ENCODE measurements around the gene WIPF1. TPM values are rescaled to one million over a fixed set of nuclear protein-coding genes. Genes with fewer than 3 reads are reported as not detected.

The WIPF1 gene
- total RNA-seq, 1 experiment from 2014 or later = 0.59 TPM

DNA sequence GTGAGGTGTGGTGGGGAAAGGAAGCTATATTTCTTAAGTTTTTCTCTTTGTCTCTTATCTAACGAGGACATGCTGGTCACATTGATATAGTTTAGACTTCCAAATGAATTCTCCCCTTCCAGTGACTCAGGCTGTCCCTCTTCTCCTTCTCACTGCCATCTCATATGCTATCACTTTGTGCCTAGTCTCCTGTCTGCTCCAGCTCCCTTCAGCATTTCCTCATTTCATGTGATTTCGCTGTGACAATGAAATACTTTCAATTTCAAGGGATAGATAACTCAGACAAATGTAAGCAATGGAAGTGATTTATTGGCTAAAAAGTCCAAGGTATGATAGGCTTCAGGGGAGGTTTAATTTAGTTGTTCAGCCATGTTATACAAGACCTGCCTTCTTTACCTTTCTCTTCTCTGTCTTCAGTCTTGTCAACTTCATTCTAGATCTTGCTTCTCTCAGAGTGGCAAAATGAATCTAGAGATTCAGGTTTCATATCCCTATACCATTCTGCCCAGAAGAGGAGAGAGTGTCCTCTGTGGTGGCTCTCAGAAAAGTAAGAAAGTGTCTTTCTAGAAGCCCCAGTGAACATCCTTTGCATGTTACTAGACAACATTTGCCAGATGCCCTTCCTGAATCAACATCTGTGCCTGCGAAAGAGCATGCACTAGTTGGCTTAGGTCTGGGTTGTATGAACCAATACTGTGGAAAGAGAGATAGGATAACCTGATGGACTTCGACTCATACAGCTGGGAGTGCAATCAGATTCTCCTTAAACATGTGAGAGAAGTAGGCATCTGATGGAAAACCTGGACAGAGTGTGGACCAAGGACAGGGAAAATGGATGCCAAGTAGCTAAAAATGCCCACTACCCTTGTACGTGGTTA is 80.9 kb downstream of the WIPF1 start:
- Histone ChIP-seq H3K9ac (ENCODE audit: low read length) (no peak overlapping the region), H3K4me1 (ENCODE audit: control insufficient read depth in 1 of 2, insufficient read depth in 2 of 2, low read length in 2 of 2) (no peaks in the 10 kb centered on the region), H2AFZ (ENCODE audit: low read depth, low read length, poor library complexity, severe bottlenecking) (no peak overlapping the region), H3K36me3 (ENCODE audit: control insufficient read depth in 1 of 2, insufficient read depth in 2 of 2, low read length in 2 of 2) (no peaks in the 10 kb centered on the region), H3K9me2 (ENCODE audit: insufficient read depth) (no peaks in the 10 kb centered on the region), H4K20me1 (ENCODE audit: insufficient read depth) (no peaks in the 10 kb centered on the region), H3K27ac (ENCODE audit: low read depth, low read length) (no peak overlapping the region), H3K4me2 (ENCODE audit: low read length) (no peak overlapping the region), H3K9me3 (ENCODE audit: control insufficient read depth in 1 of 2, insufficient read depth in 1 of 2, low read depth in 1 of 2, low read length in 2 of 2) (peaks cover 2% of the 10 kb centered on the region in 2 experiments; a peak in 2 of 4 replicates), H3K79me2 (ENCODE audit: insufficient read depth, low read length) (no peaks in the 10 kb centered on the region), H3K4me3 (replicated peaks in 1 of 2; ENCODE audit: low read depth in 1 of 2, low read length in 2 of 2) (no peak overlapping the region), H3K27me3 (ENCODE audit: insufficient read depth, low read length) (peaks cover 6% of the 10 kb centered on the region; the same call in 1 of the 2 replicates)
- no peak for TF ChIP-seq ZNF274 (IDR thresholded peaks at IDR 0.05; ENCODE audit: low read depth, low read length)
- TF ChIP-seq EGR1 (IDR thresholded peaks at IDR 0.05; ENCODE audit: low read depth) = no peak
- no peak for TF ChIP-seq YY1 (IDR thresholded peaks at IDR 0.05; ENCODE audit: extremely low read depth, insufficient replicate concordance, low read depth, low read length)
- DNase-seq (ENCODE audit: low read depth, low spot score) = no peak
- ChIA-PET CTCF (no interaction called here), POLR2A (no interaction called here), RAD21 (ENCODE audit: low non-redundant PET in 1 of 2, low total read pairs in 2 of 2, uncharacterized antibody in 2 of 2, unreplicated experiment in 2 of 2) (no interaction called here)
- intact Hi-C loops (cut with micrococcal nuclease) = no loop called here
- no peak for ATAC-seq
- BruUV-seq (replicated peaks) = no TSS peak

DNA sequence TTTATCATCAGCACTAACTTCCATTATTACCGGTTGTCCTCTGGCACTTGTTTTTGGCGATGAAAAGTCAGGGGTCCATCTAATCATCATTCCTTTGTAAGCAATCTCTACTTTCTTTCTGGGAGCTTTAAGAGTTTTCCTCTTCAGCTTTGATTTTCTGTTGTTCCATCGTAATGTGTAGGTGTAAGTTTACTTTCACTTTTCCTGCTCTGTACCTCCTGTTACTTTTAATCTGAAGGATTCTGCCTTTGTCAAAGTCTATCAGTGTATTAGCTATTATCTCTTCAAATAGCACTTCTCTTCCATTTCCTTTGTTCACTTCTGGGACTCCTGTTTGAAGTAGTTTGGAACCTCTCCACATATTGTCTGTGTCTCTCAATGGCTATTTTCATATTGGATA is 85.3 kb downstream of the WIPF1 start:
- ATAC-seq (no peak), DNase-seq (ENCODE audit: low read depth, low spot score) (no peak)
- H3K4me3 ChIP-seq (replicated peaks in 1 of 2; ENCODE audit: low read depth in 1 of 2, low read length in 2 of 2) = no peak overlapping the region
- intact Hi-C loops (cut with micrococcal nuclease) = no loop called here
- TF ChIP-seq YY1 (IDR thresholded peaks at IDR 0.05; ENCODE audit: extremely low read depth, insufficient replicate concordance, low read depth, low read length) (no peak), EGR1 (IDR thresholded peaks at IDR 0.05; ENCODE audit: low read depth) (no peak), FOSL1 (IDR thresholded peaks at IDR 0.05; ENCODE audit: low read depth) (no peak), TCF7L2 (IDR thresholded peaks at IDR 0.05; ENCODE audit: borderline replicate concordance, extremely low read depth, insufficient read depth, insufficient read length) (no peak), ZBTB33 (IDR thresholded peaks at IDR 0.05; ENCODE audit: extremely low read depth, insufficient replicate concordance, low read length) (no peak), EZH2phosphoT487 (IDR thresholded peaks at IDR 0.05; ENCODE audit: borderline replicate concordance) (no peak), ZNF274 (IDR thresholded peaks at IDR 0.05; ENCODE audit: low read depth, low read length) (no peak), CEBPB (IDR thresholded peaks at IDR 0.05; ENCODE audit: low read depth) (no peak), EZH2 (IDR thresholded peaks at IDR 0.05) (no peak), SRF (IDR thresholded peaks at IDR 0.05; ENCODE audit: low read depth) (no peak), CBX3 (IDR thresholded peaks at IDR 0.05; ENCODE audit: low read depth) (no peak), SIN3A (IDR thresholded peaks at IDR 0.05; ENCODE audit: low read depth) (no peak), POLR2A (IDR thresholded peaks at IDR 0.05; ENCODE audit: borderline replicate concordance, extremely low read depth, insufficient read depth, insufficient read length) (no peak), SP1 (IDR thresholded peaks at IDR 0.05; ENCODE audit: low read depth) (no peak)
- TF ChIP-seq, protein P1, sequence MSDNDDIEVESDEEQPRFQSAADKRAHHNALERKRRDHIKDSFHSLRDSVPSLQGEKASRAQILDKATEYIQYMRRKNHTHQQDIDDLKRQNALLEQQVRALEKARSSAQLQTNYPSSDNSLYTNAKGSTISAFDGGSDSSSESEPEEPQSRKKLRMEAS (IDR thresholded peaks at IDR 0.05) = no peak
- TF ChIP-seq, protein P2, sequence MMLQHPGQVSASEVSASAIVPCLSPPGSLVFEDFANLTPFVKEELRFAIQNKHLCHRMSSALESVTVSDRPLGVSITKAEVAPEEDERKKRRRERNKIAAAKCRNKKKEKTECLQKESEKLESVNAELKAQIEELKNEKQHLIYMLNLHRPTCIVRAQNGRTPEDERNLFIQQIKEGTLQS (IDR thresholded peaks at IDR 0.05) = no peak
- ChIA-PET RAD21 (ENCODE audit: low non-redundant PET in 1 of 2, low total read pairs in 2 of 2, uncharacterized antibody in 2 of 2, unreplicated experiment in 2 of 2) (no interaction called here), CTCF (no interaction called here), POLR2A (no interaction called here)
- no TSS peak for BruUV-seq (replicated peaks)
- no peaks in the 10 kb centered on the region for H3K9me2 ChIP-seq (ENCODE audit: insufficient read depth)
- H3K36me3 ChIP-seq (ENCODE audit: control insufficient read depth in 1 of 2, insufficient read depth in 2 of 2, low read length in 2 of 2) = no peaks in the 10 kb centered on the region
- no peak overlapping the region for H3K4me2 ChIP-seq (ENCODE audit: low read length)
- H3K4me1 ChIP-seq (ENCODE audit: control insufficient read depth in 1 of 2, insufficient read depth in 2 of 2, low read length in 2 of 2) = no peaks in the 10 kb centered on the region
- H3K9me3 ChIP-seq (ENCODE audit: control insufficient read depth in 1 of 2, insufficient read depth in 1 of 2, low read depth in 1 of 2, low read length in 2 of 2) = peaks cover 8 to 12% of the 10 kb centered on the region in 2 experiments; a peak in 2 of 4 replicates
- no peaks in the 10 kb centered on the region for H3K79me2 ChIP-seq (ENCODE audit: insufficient read depth, low read length)
- H3K9ac ChIP-seq (ENCODE audit: low read length) = no peak overlapping the region
- H4K20me1 ChIP-seq (ENCODE audit: insufficient read depth) = no peaks in the 10 kb centered on the region
- H3K27me3 ChIP-seq (ENCODE audit: insufficient read depth, low read length) = no peaks in the 10 kb centered on the region
- H2AFZ ChIP-seq (ENCODE audit: low read depth, low read length, poor library complexity, severe bottlenecking) = no peak overlapping the region
- H3K27ac ChIP-seq (ENCODE audit: low read depth, low read length) = no peak overlapping the region

Measured in HCT116 (cell line).